CD14-positive monocyte (primary cell): ENCODE measurements around the gene PPFIBP1. TPM values are rescaled to one million over a fixed set of nuclear protein-coding genes. Genes with fewer than 3 reads are reported as not detected.
A peak's percentile ranks its signal among the peaks of the same experiment; 100 is the strongest.

ENCODE experiments used
- DNase-seq, 3 donors: peaks; one replicate each; pipeline ENCODE4 v3.0.0-alpha.2; 2011 to 2022
- H2AFZ ChIP-seq: 2 replicates; pipeline ENCODE4 v1.6.0; 2012; ENCODE audit warnings: mild to moderate bottlenecking, low read depth, low read length, inconsistent platforms; ENCODE audit not compliant: insufficient read depth, poor library complexity, severe bottlenecking
- H3K27ac ChIP-seq, 2 donors: 1 replicate in 1 of 2; 2 replicates in 1 of 2; pipeline ENCODE4 v1.5.1; 2012 to 2013; ENCODE audit warnings: low read length in 2 of 2, control low read depth in 1 of 2, inconsistent platforms in 1 of 2, low read depth in 1 of 2, mild to moderate bottlenecking in 1 of 2
- H3K27me3 ChIP-seq, 2 donors: one replicate each; pipeline versions ENCODE4 v1.6.0 to v1.6.1; 2011 to 2013; ENCODE audit warnings: low read length in 2 of 2; ENCODE audit not compliant: control insufficient read depth in 2 of 2, insufficient read depth in 2 of 2
- H3K36me3 ChIP-seq, 2 donors: replicated peaks in 1 of 2; 1 replicate in 1 of 2; 2 replicates in 1 of 2; pipeline versions ENCODE4 v1.5.1 to v1.6.1; 2012 to 2013; ENCODE audit warnings: low read length in 2 of 2, control low read depth in 1 of 2, inconsistent platforms in 1 of 2, mild to moderate bottlenecking in 1 of 2; ENCODE audit not compliant: insufficient read depth in 2 of 2, control insufficient read depth in 1 of 2
- H3K4me1 ChIP-seq, 2 donors: 1 replicate in 1 of 2; 2 replicates in 1 of 2; pipeline versions ENCODE4 v1.5.1 to v1.6.1; 2012 to 2013; ENCODE audit warnings: low read length in 2 of 2, control low read depth in 1 of 2, inconsistent platforms in 1 of 2, mild to moderate bottlenecking in 1 of 2, moderate library complexity in 1 of 2; ENCODE audit not compliant: insufficient read depth in 2 of 2, control insufficient read depth in 1 of 2
- H3K4me2 ChIP-seq: replicated peaks from 2 replicates; pipeline ENCODE3; 2012; ENCODE audit warnings: low read length, moderate library complexity, mild to moderate bottlenecking; ENCODE audit not compliant: poor library complexity, severe bottlenecking; ENCODE audit errors: extremely low read depth
- H3K4me3 ChIP-seq, 3 experiments: fragments of 200-600 bp in 1 of 3; sonication (generic) in 1 of 3; replicated peaks in 1 of 3; 1 replicate in 2 of 3; 2 replicates in 1 of 3; pipeline ENCODE4 v1.5.1; 2011 to 2013; ENCODE audit warnings: low read length in 3 of 3, mild to moderate bottlenecking in 3 of 3, control low read depth in 2 of 3, low read depth in 2 of 3, inconsistent platforms in 1 of 3, moderate library complexity in 1 of 3
- H3K79me2 ChIP-seq: 2 replicates; pipeline ENCODE4 v1.6.0; 2012; ENCODE audit warnings: mild to moderate bottlenecking, control low read depth, inconsistent platforms, low read length, moderate library complexity; ENCODE audit not compliant: insufficient read depth
- H3K9ac ChIP-seq: 2 replicates; pipeline ENCODE4 v1.6.0; 2017; ENCODE audit warnings: low read length, mild to moderate bottlenecking; ENCODE audit not compliant: insufficient read depth, poor library complexity, severe bottlenecking
- H3K9me3 ChIP-seq, 2 donors: replicated peaks in 1 of 2; 1 replicate in 1 of 2; 2 replicates in 1 of 2; pipeline versions ENCODE4 v1.5.1 to v1.6.1; 2012 to 2013; ENCODE audit warnings: low read length in 2 of 2, control low read depth in 1 of 2; ENCODE audit not compliant: control insufficient read depth in 1 of 2, insufficient read depth in 1 of 2
- H4K20me1 ChIP-seq: 2 replicates; pipeline ENCODE4 v1.6.0; 2012; ENCODE audit warnings: mild to moderate bottlenecking, low read length, control low read depth, moderate library complexity; ENCODE audit not compliant: insufficient read depth
- H3K27ac Mint-ChIP-seq, 7 donors: one replicate each; pipeline ENCODE4 v1.8.0; 2020; ENCODE audit warnings: mild to moderate bottlenecking in 7 of 7, mixed read lengths in 7 of 7, moderate library complexity in 6 of 7, inconsistent platforms in 2 of 7
- H3K27me3 Mint-ChIP-seq, 3 donors: one replicate each; pipeline ENCODE4 v1.8.0; 2021 to 2022; ENCODE audit warnings: low read depth in 3 of 3, mild to moderate bottlenecking in 3 of 3, mixed read lengths in 3 of 3, moderate library complexity in 3 of 3, inconsistent platforms in 1 of 3
- H3K36me3 Mint-ChIP-seq, 2 donors: one replicate each; pipeline ENCODE4 v1.8.0; 2020; ENCODE audit warnings: mixed read lengths in 2 of 2, inconsistent platforms in 1 of 2, mild to moderate bottlenecking in 1 of 2
- H3K4me1 Mint-ChIP-seq: one replicate; pipeline ENCODE4 v1.8.0; 2020; ENCODE audit warnings: mild to moderate bottlenecking, mixed read lengths
- H3K4me3 Mint-ChIP-seq, 2 donors: one replicate each; pipeline ENCODE4 v1.8.0; 2020; ENCODE audit warnings: mild to moderate bottlenecking in 2 of 2, mixed read lengths in 2 of 2, moderate library complexity in 1 of 2
- H3K9me3 Mint-ChIP-seq, 7 donors: one replicate each; pipeline ENCODE4 v1.8.0; 2020 to 2022; ENCODE audit warnings: mixed read lengths in 7 of 7, mild to moderate bottlenecking in 6 of 7, moderate library complexity in 6 of 7, inconsistent platforms in 2 of 7
- CTCF ChIP-seq: fragments of 200-600 bp; IDR thresholded peaks from one replicate; pipeline ENCODE4 v1.8.0; 2022; ENCODE audit warnings: antibody characterized with exemption, mild to moderate bottlenecking
- WGBS: methylation state at CpG from one replicate; pipeline ENCODE4 v1.1.5; 2013; ENCODE audit warnings: missing lambda C conversion rate; ENCODE audit not compliant: insufficient coverage; 5-methylcytosine and 5-hydroxymethylcytosine counted together
- intact Hi-C, 2 donors: fragments of 100-400 bp; cut with micrococcal nuclease; formaldehyde crosslinking; loops; one replicate each; pipeline versions ENCODE4 v1.15.0 to v1.15.1; 2023
- polyA plus RNA-seq, 3 donors: library from polyadenylated mRNA; depleted of rRNA in 1 of 3; unstranded in 2 of 3; stranded (reverse) in 1 of 3; fragments of 300-500 nt in 2 of 3; fragments of >200 nt in 1 of 3; fragmentation: Illumina TruSeq in 2 of 3; gene quantifications; 1 replicate in 2 of 3; 2 replicates in 1 of 3; pipeline ENCODE4 v1.2.3, GENCODE V29; 2012 to 2021

The PPFIBP1 gene
- polyA plus RNA-seq, 3 donors: 0.25 to 0.79 (median 0.53) TPM

GRCh38 chr12:27709932-27710591, 186.1 kb downstream of the PPFIBP1 start:
- peak overlapping the region; percentile 37 to 93 for H3K27ac ChIP-seq
- Mint-ChIP-seq H3K4me3 (peak overlapping the region; percentile 99 to 100), H3K9me3 (no peaks in the 10 kb centered on the region), H3K36me3 (peaks cover 5 to 21% of the 10 kb centered on the region in 2 donors), H3K27me3 (peaks cover 0 to 5% (median 0%) of the 10 kb centered on the region in 3 donors), H3K27ac (peak overlapping the region; percentile 85 to 97 (median 92)), H3K4me1 (peaks cover 20% of the 10 kb centered on the region)
- H3K79me2 ChIP-seq: peaks cover 41% of the 10 kb centered on the region
- H3K4me3 ChIP-seq: peak overlapping the region; percentile 86 to 95 (median 88)
- no peak for TF ChIP-seq CTCF
- H3K9ac ChIP-seq: peak overlapping the region; percentile 75
- no peaks in the 10 kb centered on the region for H3K9me3 ChIP-seq
- DNase-seq: peak in 1 of 3 donors; percentile 10
- peak overlapping the region; percentile 87 for H3K4me2 ChIP-seq
- H3K27me3 ChIP-seq: no peaks in the 10 kb centered on the region
- peaks cover 16 to 19% of the 10 kb centered on the region in 2 donors for H3K4me1 ChIP-seq
- peaks cover 17% of the 10 kb centered on the region for H4K20me1 ChIP-seq
- WGBS: 13% methylated on average over 13 of the region's 24 CpGs
- intact Hi-C loops: no loop called here
- H3K36me3 ChIP-seq: peaks cover 0 to 22% of the 10 kb centered on the region in 2 donors
- H2AFZ ChIP-seq: peak overlapping the region; percentile 92

- H3K4me1 ChIP-seq: peaks cover 16 to 19% of the 10 kb centered on the region in 2 donors
- H3K27ac Mint-ChIP-seq: peak within 1 kb of the TSS; percentile 85 to 97 (median 92)
- peaks cover 3 to 29% of the 10 kb centered on the region in 2 donors for H3K36me3 ChIP-seq
- WGBS: under 1% methylated on average over 44 of the region's 46 CpGs
- H3K27me3 Mint-ChIP-seq: peaks cover 0 to 5% (median 0%) of the 10 kb centered on the region in 3 donors
- H3K9me3 Mint-ChIP-seq: no peaks in the 10 kb centered on the region
- peaks cover 41% of the 10 kb centered on the region for H3K79me2 ChIP-seq
- no peaks in the 10 kb centered on the region for H3K9me3 ChIP-seq
- H3K27me3 ChIP-seq: no peaks in the 10 kb centered on the region
- H2AFZ ChIP-seq: peak within 1 kb of the TSS; percentile 92
- peaks cover 17% of the 10 kb centered on the region for H4K20me1 ChIP-seq
- peak within 1 kb of the TSS; percentile 86 to 95 (median 88) for H3K4me3 ChIP-seq
- peak within 1 kb of the TSS; percentile 37 to 93 for H3K27ac ChIP-seq
- intact Hi-C loops: no loop called here
- H3K9ac ChIP-seq: peak within 1 kb of the TSS; percentile 75
- peak within 1 kb of the TSS; percentile 87 for H3K4me2 ChIP-seq
- TF ChIP-seq CTCF: no peak
- H3K4me1 Mint-ChIP-seq: peaks cover 20% of the 10 kb centered on the region
- DNase-seq: peak; percentile 85 to 91 (median 87)
- H3K36me3 Mint-ChIP-seq: peaks cover 5 to 25% of the 10 kb centered on the region in 2 donors
- H3K4me3 Mint-ChIP-seq: peak within 1 kb of the TSS; percentile 99 to 100
Observed at GRCh38 chr12:27710592-27711316, 186.7 kb downstream of the PPFIBP1 start, which contains the start of gene MRPS35. MRPS35 (plus strand) TSS chr12:27710832; CDS start chr12:27710844, 12 bp downstream.
